HG03064 (cell line): ENCODE data around the gene M6PR.
"Not testable (repeated sequence)": the region's sequence is repeated elsewhere in the genome, so short reads cannot be mapped to it uniquely, and the experiment has no call there.

ENCODE experiments used
- ATAC-seq: cut with Tn5 transposase; IDR thresholded peaks from one replicate; pipeline ENCODE4 v1.9.1; 2021; ENCODE audit warnings: low read depth; ENCODE audit not compliant: unreplicated experiment

Gene M6PR

GRCh38 chr12:8914033-8914715, 35.3 kb downstream of the M6PR start, which contains the start of gene PHC1:
Gene PHC1, plus strand, starts transcription at chr12:8914509. Its CDS starts 3,169 bp downstream, at chr12:8917678.
- peak; percentile 55 for ATAC-seq

GRCh38 chr12:8913702-8914032, 35.8 kb downstream of the M6PR start:
- ATAC-seq = no peak

- ATAC-seq = no peak
Observed at GRCh38 chr12:8912914-8913313, 36.5 kb downstream of the M6PR start.

- no peak for ATAC-seq
Observed at GRCh38 chr12:8911606-8912268, 37.7 kb downstream of the M6PR start.

GRCh38 chr12:8909752-8910151, 39.7 kb downstream of the M6PR start:
- ATAC-seq = no peak

GRCh38 chr12:8907513-8907912, 41.9 kb downstream of the M6PR start:
- ATAC-seq = no peak

- ATAC-seq = no peak
Observed at GRCh38 chr12:8906266-8907180, 42.9 kb downstream of the M6PR start.

GRCh38 chr12:8905546-8905945, 43.9 kb downstream of the M6PR start:
- ATAC-seq = no peak

- ATAC-seq = no peak
Observed at GRCh38 chr12:8904665-8905064, 44.8 kb downstream of the M6PR start.

GRCh38 chr12:8903646-8904045, 45.8 kb downstream of the M6PR start:
- no peak for ATAC-seq

GRCh38 chr12:8902703-8903102, 46.7 kb downstream of the M6PR start:
- not testable (repeated sequence) for ATAC-seq

GRCh38 chr12:8899830-8900229, 49.6 kb downstream of the M6PR start:
- no peak for ATAC-seq

GRCh38 chr12:8897081-8897480, 52.4 kb downstream of the M6PR start:
- no peak for ATAC-seq

GRCh38 chr12:8894986-8895385, 54.5 kb downstream of the M6PR start:
- no peak for ATAC-seq

- no peak for ATAC-seq
Observed at GRCh38 chr12:8894378-8894777, 55.1 kb downstream of the M6PR start.

- no peak for ATAC-seq
Observed at GRCh38 chr12:8891976-8892375, 57.5 kb downstream of the M6PR start.
